Testis (tissue), 3 donors: ENCODE measurements around the gene ZMYND11. TPM values are rescaled to one million over a fixed set of nuclear protein-coding genes. Genes with fewer than 3 reads are reported as not detected.

Experiments used
- DNase-seq: peaks from one replicate; pipeline ENCODE4 v3.0.0-alpha.2; 2019
- H3K27ac ChIP-seq, 2 donors: fragments of 200-600 bp; sonication (generic); one replicate each; pipeline ENCODE4 v1.5.1; 2019
- H3K27me3 ChIP-seq: fragments of 200-600 bp; sonication (generic); one replicate; pipeline ENCODE4 v1.5.1; 2019
- H3K36me3 ChIP-seq: fragments of 200-600 bp; sonication (generic); one replicate; pipeline ENCODE4 v1.5.1; 2017; ENCODE audit warnings: low read depth; ENCODE audit errors: missing control alignments
- H3K4me1 ChIP-seq: fragments of 200-600 bp; sonication (generic); one replicate; pipeline ENCODE4 v1.5.1; 2019
- H3K4me3 ChIP-seq, 2 donors: fragments of 200-600 bp; sonication (generic); one replicate each; pipeline ENCODE4 v1.5.1; 2017 to 2019
- H3K9me3 ChIP-seq: fragments of 200-600 bp; sonication (generic); one replicate; pipeline ENCODE4 v1.5.1; 2017
- CTCF ChIP-seq, 3 experiments: fragments of 450-650 bp in 2 of 3; fragments of 200-600 bp in 1 of 3; sonication (generic) in 1 of 3; IDR thresholded peaks; one replicate each; pipeline ENCODE4 v1.5.1; 2016 to 2019; ENCODE audit warnings: antibody characterized with exemption in 3 of 3, mild to moderate bottlenecking in 2 of 3, moderate library complexity in 1 of 3
- POLR2A ChIP-seq: fragments of 450-650 bp; IDR thresholded peaks from one replicate; pipeline ENCODE4 v1.6.1; 2017; ENCODE audit warnings: antibody characterized with exemption, mild to moderate bottlenecking, moderate library complexity
- WGBS, 2 donors: methylation state at CpG; one replicate each; pipeline ENCODE4 v1.1.5; 2018; 5-methylcytosine and 5-hydroxymethylcytosine counted together
- intact Hi-C: fragments of 100-400 bp; cut with DNase I; formaldehyde crosslinking; loops from one replicate; pipeline ENCODE4 v1.15.1; 2023; ENCODE audit warnings: low total_unique reads
- polyA plus RNA-seq: library from polyadenylated mRNA; stranded (reverse); fragments of 350-450 nt; fragmentation: Illumina TruSeq; extraction: RNeasy Lipid Tissue Mini Kit (QIAGEN cat#74804); gene quantifications from one replicate; pipeline ENCODE4 v1.2.3, GENCODE V29; 2014; ENCODE audit warnings: low read depth, low replicate concordance; ENCODE audit not compliant: insufficient read depth
- total RNA-seq, 2 donors: library from RNA; depleted of rRNA; stranded (reverse); fragments of >200 nt; gene quantifications; one replicate each; pipeline ENCODE4 v1.2.3, GENCODE V29; 2016

Gene ZMYND11
- total and polyA plus RNA-seq, 3 donors from 2014 or later: 55.8 to 66.2 (median 61.0) TPM

- 85 to 93% methylated on average over 9 of the region's 9 CpGs for WGBS, 2 donors
Measured at GRCh38 chr10:127612-128432, 7.4 kb upstream of the ZMYND11 start.

GRCh38 chr10:129810-130209 is 5.4 kb upstream of the ZMYND11 start:
- no peaks in the 10 kb centered on the region for H3K27me3 ChIP-seq
- TF ChIP-seq CTCF (IDR thresholded peaks at IDR 0.05) (no peak), POLR2A (no peak)
- H3K4me1 ChIP-seq: peaks cover 11% of the 10 kb centered on the region
- no peak overlapping the region for H3K27ac ChIP-seq
- intact Hi-C loops: no loop called here
- no peaks in the 10 kb centered on the region for H3K36me3 ChIP-seq
- H3K9me3 ChIP-seq: no peaks in the 10 kb centered on the region
- no peak for DNase-seq
- WGBS, 2 donors: 43 to 55% methylated on average over 4 of the region's 4 CpGs
- no peak overlapping the region for H3K4me3 ChIP-seq

More at GRCh38 chr10:127612-128432, 7.4 kb upstream of the ZMYND11 start:
- H3K27ac ChIP-seq: no peak overlapping the region
- no peak overlapping the region for H3K4me3 ChIP-seq
- intact Hi-C loops: no loop called here
- no peaks in the 10 kb centered on the region for H3K4me1 ChIP-seq
- H3K9me3 ChIP-seq: no peaks in the 10 kb centered on the region
- H3K27me3 ChIP-seq: no peaks in the 10 kb centered on the region
- TF ChIP-seq POLR2A (no peak), CTCF (IDR thresholded peaks at IDR 0.05) (no peak)
- no peaks in the 10 kb centered on the region for H3K36me3 ChIP-seq
- no peak for DNase-seq

- H3K4me3 ChIP-seq: no peak overlapping the region
- H3K9me3 ChIP-seq: no peaks in the 10 kb centered on the region
- H3K36me3 ChIP-seq: no peaks in the 10 kb centered on the region
- 53 to 64% methylated on average over 10 of the region's 10 CpGs for WGBS, 2 donors
- intact Hi-C loops: no loop called here
- no peak for DNase-seq
- no peak overlapping the region for H3K27ac ChIP-seq
- no peaks in the 10 kb centered on the region for H3K27me3 ChIP-seq
- no peak for TF ChIP-seq CTCF (IDR thresholded peaks at IDR 0.05)
- peaks cover 25% of the 10 kb centered on the region for H3K4me1 ChIP-seq
Measured at GRCh38 chr10:132946-133898, 2.0 kb upstream of the ZMYND11 start.

GRCh38 chr10:134247-135131 is 766 bp upstream of the ZMYND11 start:
- no peaks in the 10 kb centered on the region for H3K9me3 ChIP-seq
- peaks cover 27% of the 10 kb centered on the region for H3K4me1 ChIP-seq
- peak overlapping the region; percentile 96 to 100 for H3K27ac ChIP-seq
- TF ChIP-seq CTCF (IDR thresholded peaks at IDR 0.05) (peak in 1 of 3 experiments; percentile 9), POLR2A (no peak)
- H3K4me3 ChIP-seq: peak overlapping the region; percentile 86
- no peaks in the 10 kb centered on the region for H3K27me3 ChIP-seq
- WGBS, 2 donors: 0% methylated on average over 32 to 83 of the region's 84 CpGs
- intact Hi-C loops: no loop called here
- H3K36me3 ChIP-seq: no peaks in the 10 kb centered on the region
- peak; percentile 36 for DNase-seq
